Measurements from ENCODE around the gene CYTH3. TPM values are rescaled to one million over a fixed set of nuclear protein-coding genes. Genes with fewer than 3 reads are reported as not detected.
"Not testable (repeated sequence)": the region's sequence is repeated elsewhere in the genome, so short reads cannot be mapped to it uniquely, and the experiment has no call there.

Gene CYTH3
- total RNA-seq, 1 experiment from 2014 or later = 19.2 TPM

- peaks cover 4% of the 10 kb centered on the region; the same call in 1 of the 2 replicates for H3K9me3 ChIP-seq (replicated peaks)
- DNase-seq = no peak
- no peak overlapping the region for H3K27ac ChIP-seq
- H3K4me1 ChIP-seq = no peaks in the 10 kb centered on the region
- H3K27me3 ChIP-seq = no peaks in the 10 kb centered on the region
- H3K4me3 ChIP-seq = no peak overlapping the region
- H3K36me3 ChIP-seq = no peaks in the 10 kb centered on the region
Observed at GRCh38 chr7:6212008-6212407, 60.4 kb downstream of the CYTH3 start.

GRCh38 chr7:6210621-6211372 lies 61.6 kb downstream of the CYTH3 start:
- Histone ChIP-seq H3K27ac (no peak overlapping the region), H3K4me3 (no peak overlapping the region), H3K27me3 (no peaks in the 10 kb centered on the region), H3K9me3 (replicated peaks) (peaks cover 3% of the 10 kb centered on the region; the same call in 1 of the 2 replicates), H3K36me3 (no peaks in the 10 kb centered on the region), H3K4me1 (no peaks in the 10 kb centered on the region)
- no peak for DNase-seq

GRCh38 chr7:6209340-6209739 lies 63.1 kb downstream of the CYTH3 start:
- no peak for DNase-seq

GRCh38 chr7:6208573-6209328 lies 63.7 kb downstream of the CYTH3 start:
- Histone ChIP-seq H3K9me3 (replicated peaks) (no peaks in the 10 kb centered on the region), H3K27ac (no peak overlapping the region), H3K4me1 (no peaks in the 10 kb centered on the region), H3K4me3 (no peak overlapping the region), H3K36me3 (no peaks in the 10 kb centered on the region), H3K27me3 (no peaks in the 10 kb centered on the region)
- no peak for DNase-seq

More at GRCh38 chr7:6209340-6209739, 63.1 kb downstream of the CYTH3 start:
- Histone ChIP-seq H3K27me3 (no peaks in the 10 kb centered on the region), H3K4me3 (no peak overlapping the region), H3K9me3 (replicated peaks) (no peaks in the 10 kb centered on the region), H3K4me1 (no peaks in the 10 kb centered on the region), H3K36me3 (no peaks in the 10 kb centered on the region), H3K27ac (no peak overlapping the region)

- no peaks in the 10 kb centered on the region for H3K9me3 ChIP-seq (replicated peaks)
- no peaks in the 10 kb centered on the region for H3K27me3 ChIP-seq
- H3K36me3 ChIP-seq = no peaks in the 10 kb centered on the region
- peaks cover 12% of the 10 kb centered on the region for H3K4me1 ChIP-seq
- DNase-seq = no peak
- no peak overlapping the region for H3K4me3 ChIP-seq
- no peak overlapping the region for H3K27ac ChIP-seq
Observed at GRCh38 chr7:6205971-6206660, 66.3 kb downstream of the CYTH3 start.

GRCh38 chr7:6203381-6203780 lies 69.0 kb downstream of the CYTH3 start:
- Histone ChIP-seq H3K36me3 (no peaks in the 10 kb centered on the region), H3K27me3 (no peaks in the 10 kb centered on the region), H3K4me1 (peaks cover 13% of the 10 kb centered on the region), H3K4me3 (no peak overlapping the region), H3K27ac (no peak overlapping the region), H3K9me3 (replicated peaks) (no peaks in the 10 kb centered on the region)
- DNase-seq = no peak

- no peaks in the 10 kb centered on the region for H3K9me3 ChIP-seq (replicated peaks)
- no peaks in the 10 kb centered on the region for H3K36me3 ChIP-seq
- H3K27ac ChIP-seq = peak overlapping the region; percentile 84
- peak overlapping the region; percentile 49 for H3K4me3 ChIP-seq
- peaks cover 13% of the 10 kb centered on the region for H3K4me1 ChIP-seq
- peak; percentile 96 to 99 for DNase-seq
- H3K27me3 ChIP-seq = no peaks in the 10 kb centered on the region
Observed at GRCh38 chr7:6202117-6202516, 70.3 kb downstream of the CYTH3 start.

GRCh38 chr7:6200971-6201370 lies 71.5 kb downstream of the CYTH3 start:
- Histone ChIP-seq H3K27me3 (no peaks in the 10 kb centered on the region), H3K4me1 (peaks cover 13% of the 10 kb centered on the region), H3K9me3 (replicated peaks) (no peaks in the 10 kb centered on the region), H3K4me3 (no peak overlapping the region), H3K36me3 (no peaks in the 10 kb centered on the region), H3K27ac (no peak overlapping the region)
- no peak for DNase-seq

- peaks cover 13% of the 10 kb centered on the region for H3K4me1 ChIP-seq
- H3K4me3 ChIP-seq = no peak overlapping the region
- no peak for DNase-seq
- no peak overlapping the region for H3K27ac ChIP-seq
- H3K9me3 ChIP-seq (replicated peaks) = no peaks in the 10 kb centered on the region
- H3K27me3 ChIP-seq = no peaks in the 10 kb centered on the region
- no peaks in the 10 kb centered on the region for H3K36me3 ChIP-seq
Observed at GRCh38 chr7:6198689-6199595, 73.5 kb downstream of the CYTH3 start.

- Histone ChIP-seq H3K27ac (no peak overlapping the region), H3K36me3 (no peaks in the 10 kb centered on the region), H3K27me3 (no peaks in the 10 kb centered on the region), H3K9me3 (replicated peaks) (no peaks in the 10 kb centered on the region), H3K4me1 (peaks cover 13% of the 10 kb centered on the region), H3K4me3 (no peak overlapping the region)
- DNase-seq = peak in 1 of 2 experiments; percentile 36
Observed at GRCh38 chr7:6197801-6198551, 74.4 kb downstream of the CYTH3 start.

- Histone ChIP-seq H3K4me3 (no peak overlapping the region), H3K9me3 (replicated peaks) (no peaks in the 10 kb centered on the region), H3K4me1 (no peaks in the 10 kb centered on the region), H3K27me3 (no peaks in the 10 kb centered on the region), H3K27ac (no peak overlapping the region), H3K36me3 (no peaks in the 10 kb centered on the region)
- no peak for DNase-seq
Observed at GRCh38 chr7:6193709-6194108, 78.7 kb downstream of the CYTH3 start.

- H3K4me1 ChIP-seq; H3K27ac ChIP-seq; H3K9me3 ChIP-seq (replicated peaks); H3K4me3 ChIP-seq; H3K36me3 ChIP-seq; H3K27me3 ChIP-seq; DNase-seq: not testable (repeated sequence)
Observed at GRCh38 chr7:6190563-6190962, 81.9 kb downstream of the CYTH3 start.

- Histone ChIP-seq H3K27me3 (no peaks in the 10 kb centered on the region), H3K9me3 (replicated peaks) (no peaks in the 10 kb centered on the region), H3K4me3 (no peak overlapping the region), H3K4me1 (no peaks in the 10 kb centered on the region), H3K27ac (no peak overlapping the region), H3K36me3 (no peaks in the 10 kb centered on the region)
- DNase-seq = no peak
Observed at GRCh38 chr7:6188389-6188788, 84.0 kb downstream of the CYTH3 start.

- no peaks in the 10 kb centered on the region for H3K36me3 ChIP-seq
- no peaks in the 10 kb centered on the region for H3K9me3 ChIP-seq (replicated peaks)
- H3K4me3 ChIP-seq = no peak overlapping the region
- H3K27me3 ChIP-seq = no peaks in the 10 kb centered on the region
- H3K4me1 ChIP-seq = no peaks in the 10 kb centered on the region
- no peak overlapping the region for H3K27ac ChIP-seq
- DNase-seq = no peak
Observed at GRCh38 chr7:6186577-6186976, 85.8 kb downstream of the CYTH3 start.
